ENCODE data around the gene ATP9A. TPM values are rescaled to one million over a fixed set of nuclear protein-coding genes. Genes with fewer than 3 reads are reported as not detected.
"Not testable (repeated sequence)": the region's sequence is repeated elsewhere in the genome, so short reads cannot be mapped to it uniquely, and the experiment has no call there.

Gene ATP9A, protein sequence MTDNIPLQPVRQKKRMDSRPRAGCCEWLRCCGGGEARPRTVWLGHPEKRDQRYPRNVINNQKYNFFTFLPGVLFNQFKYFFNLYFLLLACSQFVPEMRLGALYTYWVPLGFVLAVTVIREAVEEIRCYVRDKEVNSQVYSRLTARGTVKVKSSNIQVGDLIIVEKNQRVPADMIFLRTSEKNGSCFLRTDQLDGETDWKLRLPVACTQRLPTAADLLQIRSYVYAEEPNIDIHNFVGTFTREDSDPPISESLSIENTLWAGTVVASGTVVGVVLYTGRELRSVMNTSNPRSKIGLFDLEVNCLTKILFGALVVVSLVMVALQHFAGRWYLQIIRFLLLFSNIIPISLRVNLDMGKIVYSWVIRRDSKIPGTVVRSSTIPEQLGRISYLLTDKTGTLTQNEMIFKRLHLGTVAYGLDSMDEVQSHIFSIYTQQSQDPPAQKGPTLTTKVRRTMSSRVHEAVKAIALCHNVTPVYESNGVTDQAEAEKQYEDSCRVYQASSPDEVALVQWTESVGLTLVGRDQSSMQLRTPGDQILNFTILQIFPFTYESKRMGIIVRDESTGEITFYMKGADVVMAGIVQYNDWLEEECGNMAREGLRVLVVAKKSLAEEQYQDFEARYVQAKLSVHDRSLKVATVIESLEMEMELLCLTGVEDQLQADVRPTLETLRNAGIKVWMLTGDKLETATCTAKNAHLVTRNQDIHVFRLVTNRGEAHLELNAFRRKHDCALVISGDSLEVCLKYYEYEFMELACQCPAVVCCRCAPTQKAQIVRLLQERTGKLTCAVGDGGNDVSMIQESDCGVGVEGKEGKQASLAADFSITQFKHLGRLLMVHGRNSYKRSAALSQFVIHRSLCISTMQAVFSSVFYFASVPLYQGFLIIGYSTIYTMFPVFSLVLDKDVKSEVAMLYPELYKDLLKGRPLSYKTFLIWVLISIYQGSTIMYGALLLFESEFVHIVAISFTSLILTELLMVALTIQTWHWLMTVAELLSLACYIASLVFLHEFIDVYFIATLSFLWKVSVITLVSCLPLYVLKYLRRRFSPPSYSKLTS
- polyA plus RNA-seq (ENCODE audit: insufficient read length in 12 of 12): 10 to 100 TPM; 30.6 to 92.7 (median 60.4) TPM
- long read RNA-seq, donor 1, full-length matches to known transcripts: 1 of 23 reads
- long read RNA-seq, donor 1, partial matches to known transcripts: 22 of 23 reads
- long read RNA-seq, donor 1, other reads (novel, unspliced or antisense): 0 of 23 reads
- long read RNA-seq, donor 2, partial matches to known transcripts: 6 of 6 reads
- long read RNA-seq, donor 2, other reads (novel, unspliced or antisense): 0 of 6 reads
- long read RNA-seq, donor 3, full-length matches to known transcripts: 4 of 4 reads
- long read RNA-seq, donor 3, partial matches to known transcripts: 0 of 4 reads
- long read RNA-seq, donor 3, other reads (novel, unspliced or antisense): 0 of 4 reads
- long read RNA-seq, donor 4: 0 reads
- long read RNA-seq, donor 5, full-length matches to known transcripts: 1 of 126 reads
- long read RNA-seq, donor 5, partial matches to known transcripts: 125 of 126 reads
- long read RNA-seq, donor 5, other reads (novel, unspliced or antisense): 0 of 126 reads
- long read RNA-seq, donor 6, full-length matches to known transcripts: 1 of 1 reads
- long read RNA-seq, donor 6, partial matches to known transcripts: 0 of 1 reads
- long read RNA-seq, donor 6, other reads (novel, unspliced or antisense): 0 of 1 reads
- long read RNA-seq, donor 7, full-length matches to known transcripts: 4 of 4 reads
- long read RNA-seq, donor 7, partial matches to known transcripts: 0 of 4 reads
- long read RNA-seq, donor 7, other reads (novel, unspliced or antisense): 0 of 4 reads
- long read RNA-seq, donor 8, full-length matches to known transcripts: 9 of 15 reads
- long read RNA-seq, donor 8, partial matches to known transcripts: 6 of 15 reads
- long read RNA-seq, donor 8, other reads (novel, unspliced or antisense): 0 of 15 reads
- long read RNA-seq, donor 9, full-length matches to known transcripts: 2 of 2 reads
- long read RNA-seq, donor 9, partial matches to known transcripts: 0 of 2 reads
- long read RNA-seq, donor 9, other reads (novel, unspliced or antisense): 0 of 2 reads
- long read RNA-seq, donor 10, full-length matches to known transcripts: 7 of 12 reads
- long read RNA-seq, donor 10, partial matches to known transcripts: 0 of 12 reads
- long read RNA-seq, donor 10, other reads (novel, unspliced or antisense): 5 of 12 reads
- long read RNA-seq, donor 11, full-length matches to known transcripts: 3 of 3 reads
- long read RNA-seq, donor 11, partial matches to known transcripts: 0 of 3 reads
- long read RNA-seq, donor 11, other reads (novel, unspliced or antisense): 0 of 3 reads

DNA sequence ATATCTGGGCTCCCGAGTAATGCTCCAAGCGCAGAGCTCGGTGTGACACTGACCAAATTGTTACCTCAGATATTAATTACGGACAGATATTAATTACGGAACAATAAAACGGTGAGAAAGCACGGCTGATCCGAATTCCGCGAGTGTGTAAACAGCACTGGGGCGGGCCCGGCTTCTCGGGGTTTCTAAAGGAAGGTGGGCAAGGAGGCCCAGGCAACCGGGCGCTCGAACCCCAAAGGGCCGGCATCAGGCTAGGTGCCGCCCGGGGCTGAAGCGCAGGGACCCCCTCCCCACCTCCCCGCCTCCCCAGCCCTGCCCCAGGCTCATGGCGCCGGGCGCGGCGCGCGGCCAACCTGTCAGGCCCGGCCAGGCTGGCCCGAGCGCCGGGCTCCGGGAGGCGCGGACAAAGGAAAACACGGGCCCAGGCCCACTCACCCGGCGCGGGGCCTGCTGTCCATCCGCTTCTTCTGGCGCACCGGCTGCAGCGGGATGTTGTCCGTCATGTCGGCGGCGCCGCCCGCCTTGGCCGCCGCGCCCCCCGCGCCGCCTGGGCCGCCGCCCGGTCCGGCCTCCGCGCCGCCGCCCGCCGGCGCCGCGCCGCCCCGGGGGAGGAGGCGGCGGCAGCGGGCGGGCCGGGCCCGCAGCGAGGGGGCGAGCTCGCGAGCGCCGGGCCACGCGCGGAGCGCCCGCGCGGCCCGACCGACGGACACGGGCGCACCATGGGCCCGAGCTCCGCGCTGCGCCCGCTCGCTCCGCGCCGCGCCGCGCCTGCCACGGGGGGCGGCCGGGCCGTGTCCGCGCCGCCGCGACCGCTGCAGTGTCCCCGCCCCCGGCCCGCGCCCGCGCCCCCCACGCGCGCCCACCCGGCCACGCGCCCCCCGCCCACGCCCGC lies at the start of gene ATP9A:
Gene ATP9A (minus strand): TSS at position 524 of the 892 bp plus-strand sequence. CDS start 21 bp downstream, at position 503.
- no peak for DNase-seq

DNA sequence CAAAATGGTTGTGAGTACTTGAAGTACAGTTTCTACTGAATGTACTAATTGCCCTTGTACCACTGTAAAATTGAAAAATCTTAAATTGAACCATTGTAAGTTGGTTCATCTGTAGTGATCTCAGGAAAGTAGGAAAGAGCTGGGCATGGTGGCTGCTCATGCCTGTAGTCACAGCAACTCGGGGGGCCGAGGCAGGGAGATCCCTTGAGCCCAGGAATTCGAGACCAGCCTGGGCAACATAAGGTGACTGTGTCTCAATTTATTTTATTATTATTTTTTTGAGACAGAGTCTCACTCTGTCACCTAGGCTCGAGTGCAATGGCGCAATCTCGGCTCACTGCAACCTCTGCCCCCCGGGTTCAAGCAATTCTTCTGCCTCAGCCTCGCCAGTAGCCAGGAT lies 48.7 kb upstream of the ATP9A start:
- not testable (repeated sequence) for DNase-seq

DNA sequence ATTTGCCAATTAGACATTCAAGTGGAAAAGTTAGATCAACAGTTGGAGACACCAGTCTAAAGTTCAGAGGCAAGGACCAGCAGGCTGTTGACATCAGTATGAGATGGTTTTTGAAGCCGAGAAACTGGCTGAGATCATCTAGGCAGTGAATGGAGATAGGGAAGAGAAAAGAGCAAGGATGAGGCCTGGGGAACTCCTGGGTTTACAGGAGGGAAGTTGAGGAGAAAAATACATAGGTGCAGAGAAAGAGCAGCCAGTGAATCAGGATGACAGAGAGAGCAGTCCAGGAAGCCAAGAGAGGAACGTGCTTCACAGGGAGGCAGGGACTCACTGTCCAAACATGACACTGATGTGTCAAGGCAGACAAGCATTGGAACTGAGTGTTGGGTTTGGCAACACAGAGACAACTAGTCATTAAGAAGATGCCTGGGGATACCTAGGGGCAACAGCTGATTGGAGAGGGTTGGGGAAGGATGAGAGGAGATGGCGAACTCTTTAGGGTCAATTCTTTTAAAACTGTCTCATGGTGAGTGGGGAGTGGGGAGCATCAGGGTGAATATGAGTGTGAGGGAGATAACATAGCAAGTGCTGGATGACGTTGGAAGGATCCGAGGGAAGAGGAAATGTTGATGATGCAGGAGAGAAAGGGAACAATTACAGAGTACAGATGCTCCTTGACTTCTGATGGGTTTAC lies 47.3 kb upstream of the ATP9A start:
- no peak for DNase-seq

DNA sequence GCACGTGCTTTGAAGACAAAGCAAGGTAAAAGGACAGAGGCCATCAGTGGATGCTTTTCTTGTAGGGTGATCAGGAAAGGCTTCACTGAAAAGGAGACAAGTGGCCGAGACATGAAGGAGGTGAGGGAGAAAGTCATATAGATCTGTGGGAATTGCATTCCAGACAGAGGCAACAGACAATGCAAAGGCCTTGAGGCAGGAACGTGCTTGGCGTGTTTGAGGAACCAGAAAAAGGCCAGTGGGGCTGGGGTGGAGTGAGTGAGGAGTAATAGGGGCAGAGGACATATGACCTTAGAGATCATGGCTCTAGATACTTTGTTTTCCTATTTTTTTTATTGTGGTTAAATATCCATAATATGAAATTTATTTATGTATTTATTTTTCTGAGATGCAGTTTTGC lies 44.7 kb upstream of the ATP9A start:
- DNase-seq: no peak

DNA sequence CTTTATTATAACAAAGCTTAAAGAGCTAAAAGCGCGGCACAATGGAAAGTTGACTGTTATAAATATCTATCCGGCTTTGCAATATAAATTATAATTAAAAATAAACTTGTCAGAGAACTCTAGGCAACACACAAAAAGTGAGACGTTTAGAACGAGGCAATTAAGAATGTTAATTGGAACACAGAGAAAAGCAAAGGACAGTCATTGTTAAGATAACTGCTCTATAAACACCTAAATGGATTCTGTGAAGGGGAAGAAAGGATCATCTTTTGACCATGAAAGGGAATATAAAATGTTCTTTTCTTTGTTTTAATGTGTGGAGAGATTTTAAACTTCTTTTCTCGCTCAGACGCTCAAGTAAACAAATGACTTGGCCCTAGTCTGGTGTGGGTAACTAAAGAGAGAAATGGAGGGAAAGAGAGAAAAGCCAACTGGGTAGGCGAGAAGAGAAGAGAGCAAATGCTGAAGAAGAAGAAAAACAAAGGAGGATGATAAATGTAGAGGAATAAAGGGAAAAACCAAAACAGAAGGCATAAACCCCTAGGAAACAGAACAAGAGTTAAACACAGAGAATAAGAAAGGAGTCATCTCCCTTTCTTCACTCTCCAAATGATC lies 43.4 kb upstream of the ATP9A start:
- no peak for DNase-seq

DNA sequence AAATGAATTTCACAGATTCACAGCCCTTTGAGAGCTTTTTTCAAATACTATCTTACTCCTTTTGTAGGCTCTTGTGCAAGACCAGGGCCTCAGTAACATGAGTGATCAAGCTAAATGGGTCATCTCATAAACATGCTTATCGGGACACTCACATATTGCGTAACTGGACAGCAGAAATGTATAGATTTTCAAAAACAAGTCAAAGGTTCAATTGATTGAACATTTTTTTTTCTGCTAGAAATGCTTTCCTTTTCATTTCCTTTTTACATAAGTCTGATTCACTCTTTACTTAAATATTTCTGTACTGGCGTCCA lies 42.8 kb upstream of the ATP9A start:
- no peak for DNase-seq

DNA sequence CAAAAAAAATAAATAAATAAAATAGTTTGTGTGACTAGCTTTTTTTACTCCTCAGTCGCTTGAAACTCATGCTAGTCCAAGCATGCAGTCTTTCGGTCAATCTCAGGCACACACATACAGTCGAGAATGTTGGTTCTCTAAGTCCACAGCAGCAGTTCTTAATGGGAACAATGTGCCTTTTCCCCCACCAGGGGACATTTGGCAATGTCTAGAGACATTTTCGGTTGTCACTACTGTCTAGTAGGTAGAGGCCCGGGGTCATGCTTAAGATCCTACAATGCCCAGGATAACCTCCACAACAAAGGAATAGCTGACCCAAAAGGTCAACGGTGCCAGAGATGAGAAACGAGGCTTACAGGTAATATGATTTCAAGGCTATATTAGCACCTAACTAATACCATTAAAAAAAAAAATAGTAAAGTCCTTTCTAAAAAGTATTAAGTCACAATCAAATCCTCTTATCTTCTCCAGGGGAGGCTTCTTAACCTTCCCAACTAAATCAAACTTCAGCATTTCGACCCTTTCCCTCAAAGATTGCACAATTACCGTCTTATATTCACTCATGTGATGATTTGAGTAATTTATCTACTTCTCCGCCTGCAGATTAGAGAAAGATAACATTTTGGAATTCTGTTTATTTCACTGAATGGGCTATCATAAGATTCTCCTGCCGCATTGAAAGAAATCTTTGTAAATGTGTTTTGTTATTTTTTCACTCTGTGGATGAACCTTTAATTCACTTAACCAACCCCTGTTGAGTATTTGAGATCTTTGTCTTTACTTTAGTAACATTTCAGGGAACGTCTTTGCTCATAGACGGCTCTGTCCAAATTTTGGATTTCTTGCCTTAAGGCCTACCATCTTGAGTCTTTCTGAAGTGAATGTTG lies 42.2 kb upstream of the ATP9A start:
- no peak for DNase-seq

DNA sequence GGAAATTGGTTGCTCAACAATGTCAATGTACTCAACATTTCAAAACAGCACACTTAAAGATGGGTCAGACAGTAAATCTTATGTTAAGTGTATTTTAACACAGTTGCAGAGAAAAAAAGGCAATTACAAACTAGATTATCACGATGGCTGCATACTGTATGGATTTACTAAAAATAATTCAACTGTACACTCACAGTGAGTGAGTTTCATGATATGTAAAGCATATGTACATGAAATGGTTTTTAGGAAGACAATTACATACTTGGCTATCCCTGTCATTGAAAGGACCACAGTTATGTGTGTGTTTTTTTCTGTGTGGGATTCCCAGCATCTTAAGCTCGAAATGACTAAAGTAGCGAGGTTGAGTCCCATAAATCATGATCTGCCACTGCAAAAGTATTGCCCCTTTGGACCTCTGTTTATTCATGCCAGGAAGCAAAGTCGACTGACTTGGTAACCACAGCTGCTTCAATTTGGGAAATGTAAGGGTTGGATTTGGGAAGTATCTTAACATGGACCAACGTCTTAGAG lies 39.6 kb upstream of the ATP9A start:
- DNase-seq: no peak

DNA sequence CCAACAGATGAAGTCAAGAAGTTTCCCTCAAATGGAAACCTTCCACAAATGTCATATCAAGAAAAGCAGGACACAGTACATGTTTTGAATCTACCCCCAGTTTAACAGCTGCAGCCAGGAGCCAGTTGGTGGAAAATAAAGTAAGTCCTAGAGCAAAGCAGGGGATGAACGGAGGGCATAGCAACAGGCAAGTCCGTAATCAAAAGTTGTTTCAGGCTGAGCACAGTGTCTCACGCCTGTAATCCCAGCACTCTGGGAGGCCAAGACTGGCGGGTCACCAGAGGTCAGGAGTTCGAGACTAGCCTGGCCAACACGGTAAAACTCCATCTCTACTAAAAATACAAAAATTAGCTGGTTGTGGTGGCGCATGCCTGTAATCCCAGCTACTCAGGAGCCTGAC lies 36.6 kb upstream of the ATP9A start:
- DNase-seq: no peak

DNA sequence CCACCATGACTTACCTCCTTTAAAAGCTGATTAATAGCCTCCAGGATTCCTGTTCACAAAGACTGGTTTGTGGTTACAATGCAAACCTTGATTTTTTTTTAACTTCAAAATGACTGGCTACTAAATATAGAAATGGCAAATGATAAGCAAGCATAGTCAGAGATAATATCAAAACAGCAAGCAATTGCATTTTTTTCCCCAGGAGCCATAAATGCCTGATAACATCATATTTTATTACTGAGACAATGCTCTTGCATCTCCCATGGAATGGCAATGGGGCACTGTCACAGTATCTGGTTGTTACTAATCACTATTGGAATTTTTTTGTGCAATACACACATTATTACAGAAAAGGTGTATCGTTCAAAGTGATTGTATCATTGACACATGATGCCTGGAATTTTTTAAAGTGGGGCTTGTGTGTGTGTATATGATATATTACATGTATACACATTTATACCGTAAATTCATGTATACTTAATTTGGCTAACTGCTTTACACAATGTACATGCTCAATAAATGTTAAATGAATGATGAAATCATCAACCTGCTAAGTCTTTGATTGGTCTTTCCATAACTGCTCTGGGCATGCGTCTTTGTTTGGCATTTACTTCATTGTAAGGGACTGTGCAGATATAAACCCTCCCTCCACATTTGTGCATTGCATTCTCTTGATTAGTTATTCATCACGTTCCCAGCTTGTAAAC lies 35.1 kb upstream of the ATP9A start:
- DNase-seq: no peak

DNA sequence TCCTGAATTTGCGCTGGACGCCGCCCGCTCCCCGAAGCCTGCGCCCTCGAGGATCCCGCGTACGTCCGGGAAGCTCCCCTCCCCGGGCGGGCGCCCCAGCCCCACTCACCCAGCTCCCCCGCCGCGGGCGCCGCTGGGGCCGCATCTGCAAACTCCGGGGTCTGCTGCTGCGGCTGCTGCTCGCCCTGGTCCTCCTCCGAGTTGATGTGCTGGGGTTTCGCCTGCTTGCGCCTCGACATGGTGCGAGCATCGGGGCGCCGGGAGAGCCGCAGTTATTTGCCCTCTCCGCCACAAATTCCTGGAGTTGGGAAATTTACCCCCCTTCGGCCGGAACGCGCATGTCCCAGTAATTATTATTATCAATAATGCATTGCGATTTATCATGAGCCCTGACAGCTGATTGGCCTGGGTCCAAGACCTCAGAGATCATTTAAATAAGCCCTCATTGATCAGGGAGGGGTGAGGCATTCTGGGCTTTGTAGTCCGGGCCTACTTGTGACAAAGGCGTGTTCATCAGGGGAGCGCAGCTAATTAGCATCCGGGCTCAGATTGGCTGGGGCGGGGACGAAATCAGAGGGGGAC lies 34.1 kb upstream of the ATP9A start, which contains the start of gene SALL4:
Gene SALL4 (minus strand): TSS at position 352 of the 582 bp plus-strand sequence. CDS start 113 bp downstream, at position 239.
- no peak for DNase-seq

DNA sequence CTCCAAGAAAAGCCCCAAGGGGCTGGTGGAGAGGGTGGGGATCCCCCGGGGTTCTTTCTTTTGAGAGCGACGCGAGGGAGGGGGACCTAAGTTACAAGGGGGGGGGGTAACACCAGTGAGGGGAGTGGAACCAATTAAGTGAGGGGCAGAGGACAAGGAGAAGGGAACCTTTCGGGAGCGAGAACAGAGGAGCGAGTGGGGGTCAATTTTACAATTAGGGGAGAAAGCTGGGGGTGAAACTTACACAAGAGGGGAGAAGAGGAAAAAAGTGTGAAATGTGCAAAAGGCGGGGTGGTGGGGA lies 33.6 kb upstream of the ATP9A start:
- no peak for DNase-seq

DNA sequence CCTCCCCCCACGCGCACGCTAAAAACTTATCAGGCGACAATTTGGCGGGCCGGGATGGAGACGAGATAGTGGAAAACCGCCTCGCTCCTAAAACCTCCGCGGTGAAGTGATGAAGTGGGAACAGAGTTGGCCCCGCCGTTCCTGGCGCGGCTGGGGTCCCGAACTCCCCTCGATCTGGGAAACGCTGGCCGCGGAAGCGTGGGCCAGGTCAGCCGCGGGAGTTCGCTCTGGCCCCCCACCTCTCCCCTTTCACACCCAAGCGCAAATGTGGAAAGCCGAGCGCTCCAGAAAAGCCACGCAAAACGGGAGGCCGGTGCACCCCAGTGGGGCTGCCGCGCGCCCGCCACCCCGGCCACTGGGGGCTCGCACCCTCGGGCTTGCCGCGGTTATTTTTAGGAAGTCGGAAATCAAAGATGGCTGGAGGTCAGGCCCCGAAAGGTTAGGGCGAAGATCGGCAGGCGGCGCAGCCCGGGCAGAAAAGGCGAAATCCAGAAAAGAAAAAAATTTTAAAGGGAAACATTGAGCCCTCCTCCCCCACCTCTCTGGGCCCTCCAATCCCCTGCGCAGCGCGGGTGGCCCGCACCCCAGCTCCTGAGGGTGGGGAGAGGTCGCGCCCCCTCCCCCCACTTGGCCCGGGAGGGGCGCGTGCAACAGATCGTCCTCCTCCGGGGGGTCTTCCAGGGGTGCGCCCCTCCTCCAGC lies 33.1 kb upstream of the ATP9A start:
- DNase-seq: peak; percentile 8

DNA sequence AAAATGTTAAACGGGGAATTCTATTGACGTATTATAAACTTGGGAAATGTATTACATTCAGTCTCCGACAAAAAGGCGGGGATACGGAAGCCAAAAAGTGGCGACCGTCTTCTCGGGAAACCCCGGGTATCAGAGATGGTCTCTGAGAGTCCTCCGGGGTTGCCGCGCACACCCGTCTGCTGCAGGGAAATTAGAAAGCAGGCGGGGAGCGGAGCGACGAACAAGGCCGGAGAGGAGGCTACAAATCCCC lies 32.6 kb upstream of the ATP9A start:
- peak; percentile 12 for DNase-seq
